ENCODE measurements around the gene MYO18B. TPM values are rescaled to one million over a fixed set of nuclear protein-coding genes. Genes with fewer than 3 reads are reported as not detected.
A peak's percentile ranks its signal among the peaks of the same experiment; 100 is the strongest.

The MYO18B gene
- total and polyA plus RNA-seq, 2 donors (not counting 3 experiments of a cell fraction or from before 2014, with no cell fraction given), result 0.01 TPM; not detected in 1

GRCh38 chr22:25750569-25751173, 8.7 kb downstream of the MYO18B start:
- H3K9me1 ChIP-seq (replicated peaks; ENCODE audit: control insufficient read depth, extremely low read depth, insufficient read depth, low read length), result no peaks in the 10 kb centered on the region
- DNase-seq (ENCODE audit: low read depth, low spot score), result no peak

GRCh38 chr22:25751174-25751581, 9.2 kb downstream of the MYO18B start:
- no peak for TF ChIP-seq JUN (IDR thresholded peaks at IDR 0.05; ENCODE audit: borderline replicate concordance, insufficient read depth, insufficient read length, low read depth)
- no peak for TF ChIP-seq POLR2AphosphoS5 (IDR thresholded peaks at IDR 0.05; ENCODE audit: insufficient read depth, low read depth, low read length)
- DNase-seq (ENCODE audit: low read depth, low spot score) (no peak), FAIRE-seq (no peak)
- H3K9me1 ChIP-seq (replicated peaks; ENCODE audit: control insufficient read depth, extremely low read depth, insufficient read depth, low read length), result no peaks in the 10 kb centered on the region
- H3K9ac ChIP-seq (replicated peaks; ENCODE audit: extremely low read depth, insufficient read depth, low read length), result no peak overlapping the region
- no TSS peak for BruUV-seq (replicated peaks)
- H3K27me3 ChIP-seq (ENCODE audit: control insufficient read depth in 2 of 2, insufficient read depth in 2 of 2, low read length in 2 of 2), result no peaks in the 10 kb centered on the region
- CTCF ChIA-PET, result interaction anchor here (1.6 kb wide), 1 partner anchor 288 kb away, joined by 5 read pairs; no protein-coding TSS in a partner anchor
- H3K4me3 ChIP-seq (replicated peaks in 1 of 3; ENCODE audit: insufficient read depth in 1 of 3, low read depth in 1 of 3, low read length in 3 of 3), result no peak overlapping the region
- no peaks in the 10 kb centered on the region for H4K20me1 ChIP-seq (replicated peaks; ENCODE audit: control insufficient read depth, extremely low read depth, insufficient read depth, low read length)
- H3K27ac ChIP-seq (ENCODE audit: insufficient read depth, low read depth, low read length), result no peak overlapping the region
- H3K4me2 ChIP-seq (ENCODE audit: insufficient read depth, low read length), result no peak overlapping the region
- peaks cover 17% of the 10 kb centered on the region for H3K4me1 ChIP-seq (ENCODE audit: control insufficient read depth, extremely low read depth, insufficient read depth, low read length)
- intact Hi-C loops (cut with micrococcal nuclease), result no loop called here
- no peaks in the 10 kb centered on the region for H3K36me3 ChIP-seq (ENCODE audit: control insufficient read depth in 2 of 2, extremely low read depth in 1 of 2, insufficient read depth in 2 of 2, low read length in 2 of 2)
- dilution Hi-C loops (cut with MboI; ENCODE audit: extremely low pct_ligation_motif_present, low sequenced_read_pairs), result no loop called here
- POLR2A ChIA-PET, result no interaction called here
- H3K79me2 ChIP-seq (ENCODE audit: control insufficient read depth, insufficient read depth, low read length), result no peaks in the 10 kb centered on the region
- no peaks in the 10 kb centered on the region for H3K9me3 ChIP-seq (replicated peaks; ENCODE audit: control insufficient read depth, insufficient read depth, low read length)
- no peak overlapping the region for H2AFZ ChIP-seq (ENCODE audit: low read depth, low read length)

More at GRCh38 chr22:25750569-25751173, 8.7 kb downstream of the MYO18B start:
- Histone ChIP-seq H3K4me3 (replicated peaks in 1 of 3; ENCODE audit: insufficient read depth in 1 of 3, low read depth in 1 of 3, low read length in 3 of 3) (no peak overlapping the region), H3K4me2 (ENCODE audit: insufficient read depth, low read length) (no peak overlapping the region), H3K9ac (replicated peaks; ENCODE audit: extremely low read depth, insufficient read depth, low read length) (no peak overlapping the region), H4K20me1 (replicated peaks; ENCODE audit: control insufficient read depth, extremely low read depth, insufficient read depth, low read length) (no peaks in the 10 kb centered on the region), H3K27me3 (ENCODE audit: control insufficient read depth in 2 of 2, insufficient read depth in 2 of 2, low read length in 2 of 2) (no peaks in the 10 kb centered on the region), H3K4me1 (ENCODE audit: control insufficient read depth, extremely low read depth, insufficient read depth, low read length) (peaks cover 22% of the 10 kb centered on the region), H3K9me3 (replicated peaks; ENCODE audit: control insufficient read depth, insufficient read depth, low read length) (no peaks in the 10 kb centered on the region), H3K27ac (ENCODE audit: insufficient read depth, low read depth, low read length) (no peak overlapping the region), H2AFZ (ENCODE audit: low read depth, low read length) (peak overlapping the region; percentile 11), H3K79me2 (ENCODE audit: control insufficient read depth, insufficient read depth, low read length) (no peaks in the 10 kb centered on the region), H3K36me3 (ENCODE audit: control insufficient read depth in 2 of 2, extremely low read depth in 1 of 2, insufficient read depth in 2 of 2, low read length in 2 of 2) (no peaks in the 10 kb centered on the region)
- ChIA-PET POLR2A (no interaction called here), CTCF (interaction anchor here (0.9 to 1.6 kb wide), 5 partner anchors 9 to 288 kb away, joined by 3 to 6 read pairs (median 4); partner anchors contain the start of gene MYO18B)
- FAIRE-seq, result no peak
- no peak for TF ChIP-seq POLR2AphosphoS5 (IDR thresholded peaks at IDR 0.05; ENCODE audit: insufficient read depth, low read depth, low read length)
- TF ChIP-seq EZH2 (IDR thresholded peaks at IDR 0.05; ENCODE audit: borderline replicate concordance, low read depth, low read length, severe bottlenecking), result no peak
- TF ChIP-seq JUN (IDR thresholded peaks at IDR 0.05; ENCODE audit: borderline replicate concordance, insufficient read depth, insufficient read length, low read depth), result no peak
- TF ChIP-seq MYC (IDR thresholded peaks at IDR 0.05; ENCODE audit: low read depth, low read length), result no peak
- TF ChIP-seq FOS (IDR thresholded peaks at IDR 0.05; ENCODE audit: borderline replicate concordance, insufficient read depth, low read length), result no peak
- no peak for TF ChIP-seq MAX (IDR thresholded peaks at IDR 0.05; ENCODE audit: insufficient read depth, insufficient read length)
- intact Hi-C loops (cut with micrococcal nuclease), result no loop called here
- no TSS peak for BruUV-seq (replicated peaks)
- dilution Hi-C loops (cut with MboI; ENCODE audit: extremely low pct_ligation_motif_present, low sequenced_read_pairs), result no loop called here

All from endothelial cell of umbilical vein (primary cell).